Measurements from ENCODE around the gene PDILT.

GRCh38 chr16:20326321-20326720, 78.2 kb downstream of the PDILT start:
- TF ChIP-seq CTCF (conservative IDR thresholded peaks at IDR 0.05; ENCODE audit: low read depth, low read length): no peak
- no peak for TF ChIP-seq EZH2 (IDR thresholded peaks at IDR 0.05; ENCODE audit: borderline replicate concordance, low read depth, low read length, poor library complexity, severe bottlenecking)
